Measurements from ENCODE around the gene HOXA5.

Gene HOXA5

DNA sequence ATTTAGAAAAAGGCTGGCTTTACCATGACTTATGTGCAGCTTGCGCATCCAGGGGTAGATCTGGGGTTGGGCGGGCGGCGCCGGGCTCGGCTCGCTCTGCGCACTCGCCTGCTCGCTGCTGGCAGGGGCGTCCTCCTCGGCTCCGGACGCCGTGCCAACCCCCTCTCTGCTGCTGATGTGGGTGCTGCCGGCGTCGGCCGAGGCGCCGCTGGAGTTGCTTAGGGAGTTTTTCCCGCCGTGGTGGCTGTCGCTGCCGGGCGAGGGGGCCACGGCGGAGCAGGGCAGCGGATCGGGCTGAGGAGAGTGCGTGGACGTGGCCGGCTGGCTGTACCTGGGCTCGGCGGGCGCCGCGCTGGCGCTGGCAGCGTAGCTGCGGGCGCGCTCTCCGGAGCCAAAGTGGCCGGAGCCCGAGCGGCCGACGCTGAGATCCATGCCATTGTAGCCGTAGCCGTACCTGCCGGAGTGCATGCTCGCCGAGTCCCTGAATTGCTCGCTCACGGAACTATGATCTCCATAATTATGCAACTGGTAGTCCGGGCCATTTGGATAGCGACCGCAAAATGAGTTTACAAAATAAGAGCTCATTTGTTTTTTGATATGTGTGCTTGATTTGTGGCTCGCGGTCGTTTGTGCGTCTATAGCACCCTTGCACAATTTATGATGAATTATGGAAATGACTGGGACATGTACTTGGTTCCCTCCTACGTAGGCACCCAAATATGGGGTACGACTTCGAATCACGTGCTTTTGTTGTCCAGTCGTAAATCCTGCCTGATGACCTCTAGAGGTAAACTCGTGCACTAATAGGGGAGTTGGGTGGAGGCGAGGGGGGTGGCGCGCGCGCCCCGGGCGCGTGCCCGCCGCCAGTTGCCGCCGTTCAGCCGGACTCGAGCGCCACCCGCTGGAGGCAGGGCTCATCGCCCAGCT lies at the start of gene HOXA5:
TSS of gene HOXA5 (minus strand) at position 659 of the 927 bp plus-strand sequence. CDS start at position 585, 74 bp downstream.
- DNase-seq (ENCODE audit: low read depth) = peak; percentile 91

DNA sequence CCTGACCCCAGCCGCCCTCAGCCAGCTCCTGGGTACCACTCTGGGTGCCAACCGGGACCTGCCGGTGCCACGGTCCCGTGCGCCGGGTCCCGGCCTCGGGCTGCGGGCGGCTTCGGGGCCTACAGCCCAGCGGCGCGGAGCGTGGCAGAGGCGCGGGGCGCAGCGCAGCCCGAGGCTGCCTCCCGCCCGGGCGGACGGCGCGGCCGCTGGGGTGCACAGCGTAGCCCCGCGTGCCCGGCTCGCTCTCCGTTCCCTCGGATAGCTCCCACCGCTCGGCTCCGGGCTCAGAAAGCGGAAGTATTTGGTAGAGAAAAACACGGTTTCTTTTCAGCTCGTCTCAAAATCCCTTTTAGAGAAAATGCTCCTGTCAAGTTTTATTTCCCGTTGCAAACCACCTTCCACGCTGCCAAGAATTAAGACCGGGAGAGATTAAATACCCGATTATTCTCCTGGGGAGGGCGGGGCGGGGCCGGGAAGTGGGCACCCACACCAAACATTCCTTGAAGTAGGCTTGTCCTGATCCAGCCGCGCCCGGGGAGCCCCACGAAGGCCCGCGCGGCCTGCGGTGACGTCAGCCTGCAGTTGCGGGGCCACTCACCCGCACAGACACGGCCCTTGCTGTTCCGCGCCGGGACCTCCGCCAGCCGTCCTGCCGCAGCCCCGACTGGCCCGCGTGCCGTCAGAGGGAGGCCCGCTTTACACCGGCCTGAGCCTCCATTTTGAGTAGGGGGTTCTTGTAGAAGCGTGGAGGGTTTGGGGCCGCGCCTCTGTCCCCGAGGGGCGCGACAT lies 49.3 kb upstream of the HOXA5 start:
- DNase-seq (ENCODE audit: low read depth) = peak; percentile 90

DNA sequence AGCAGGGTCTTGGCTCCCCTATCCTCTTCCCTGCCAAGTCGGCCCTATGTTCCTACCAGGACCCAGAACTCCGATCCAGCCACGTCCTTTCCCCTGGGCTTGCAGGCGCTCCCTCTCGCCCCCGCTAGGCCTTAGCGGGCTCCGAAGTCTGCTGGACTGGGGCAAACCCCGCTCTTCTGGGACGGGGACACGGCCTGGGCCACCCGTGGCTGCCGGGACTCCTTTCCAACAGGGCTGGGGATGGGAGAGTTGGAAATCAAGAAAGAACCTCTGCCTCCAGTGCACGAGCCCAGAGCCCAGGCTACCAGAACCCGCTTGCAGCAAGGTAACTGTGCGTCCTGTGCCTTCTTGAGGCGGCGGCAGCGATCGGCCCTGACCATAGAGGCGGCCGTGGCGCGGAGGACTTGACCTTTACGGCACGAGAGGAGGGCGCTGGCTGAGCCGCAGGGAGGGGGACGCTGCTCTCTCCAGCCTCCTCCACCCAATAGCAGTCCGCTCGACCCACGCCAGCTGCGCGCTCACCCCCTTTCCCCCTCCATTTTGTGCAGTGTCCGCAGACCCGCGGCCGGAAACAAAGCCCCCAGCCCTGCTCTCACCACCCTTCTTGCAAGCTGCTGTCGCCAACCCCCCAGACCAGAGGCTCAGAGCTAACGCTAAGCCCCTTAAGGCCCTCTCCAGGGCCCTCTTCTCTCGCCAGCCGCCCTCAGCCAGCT lies 48.5 kb upstream of the HOXA5 start:
- peak; percentile 75 for DNase-seq (ENCODE audit: low read depth)

DNA sequence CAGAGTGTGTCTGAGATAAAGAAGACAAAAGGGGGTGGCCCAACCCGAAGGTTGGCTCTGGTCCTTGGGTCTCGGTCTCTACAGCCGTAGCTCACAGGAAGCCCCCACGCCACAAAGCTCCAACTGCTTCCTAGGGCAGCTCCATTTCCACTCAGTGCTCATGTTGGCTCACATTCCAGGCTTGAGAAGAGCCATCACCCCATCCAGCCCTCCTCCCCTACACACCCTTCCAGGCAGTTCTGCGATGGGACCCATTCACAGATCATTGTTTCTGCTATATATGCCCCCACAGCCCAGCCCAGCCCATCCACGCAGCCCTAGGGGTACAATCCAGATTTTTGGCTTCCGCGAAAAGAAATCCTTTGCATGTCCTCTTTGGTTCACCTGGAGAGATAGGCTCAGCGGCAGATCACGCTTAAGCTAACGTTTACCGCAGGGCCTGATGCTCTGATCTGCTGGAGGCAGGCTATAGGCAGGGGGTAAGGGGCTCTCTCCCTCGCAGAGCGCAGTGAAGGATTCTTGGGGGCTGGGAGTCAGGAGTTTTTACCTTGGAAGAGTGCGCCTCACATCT lies 47.8 kb upstream of the HOXA5 start:
- peak; percentile 68 for DNase-seq (ENCODE audit: low read depth)

DNA sequence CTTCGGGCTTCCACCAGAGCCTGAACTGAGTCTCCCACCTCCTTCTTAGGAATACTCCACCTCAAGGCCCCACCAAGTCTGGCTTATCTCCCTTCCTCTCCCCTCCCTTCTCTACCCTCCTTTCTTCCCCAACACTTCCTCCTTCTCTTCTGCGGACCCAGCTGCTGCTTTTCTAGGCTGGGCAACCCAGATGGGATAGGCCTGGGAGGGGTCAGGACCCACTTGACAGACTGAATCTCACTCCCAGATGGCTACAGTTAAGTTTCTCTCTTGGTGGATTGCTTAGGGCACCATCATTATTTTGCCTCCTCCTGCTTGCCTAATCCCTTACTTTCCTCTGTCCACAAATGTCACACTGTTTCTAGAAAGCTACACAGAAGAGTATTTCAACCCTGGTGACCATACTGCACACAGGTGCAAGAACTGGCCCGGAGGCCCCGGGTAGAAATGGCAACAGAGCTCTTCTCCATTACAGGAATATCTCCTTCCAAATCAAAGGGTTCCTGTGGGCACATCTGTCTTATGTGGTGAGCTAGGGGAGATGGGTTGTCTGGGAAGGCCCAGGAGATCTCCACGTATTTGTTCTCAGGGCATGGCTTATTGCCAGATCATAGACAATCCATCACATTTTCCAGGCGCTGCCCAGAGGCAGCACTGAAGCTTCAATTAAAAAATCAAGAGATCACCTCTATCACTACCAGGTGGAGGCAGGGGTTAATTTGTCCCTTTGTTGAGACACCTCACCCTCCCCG lies 46.7 kb upstream of the HOXA5 start:
- DNase-seq (ENCODE audit: low read depth) = peak; percentile 46

DNA sequence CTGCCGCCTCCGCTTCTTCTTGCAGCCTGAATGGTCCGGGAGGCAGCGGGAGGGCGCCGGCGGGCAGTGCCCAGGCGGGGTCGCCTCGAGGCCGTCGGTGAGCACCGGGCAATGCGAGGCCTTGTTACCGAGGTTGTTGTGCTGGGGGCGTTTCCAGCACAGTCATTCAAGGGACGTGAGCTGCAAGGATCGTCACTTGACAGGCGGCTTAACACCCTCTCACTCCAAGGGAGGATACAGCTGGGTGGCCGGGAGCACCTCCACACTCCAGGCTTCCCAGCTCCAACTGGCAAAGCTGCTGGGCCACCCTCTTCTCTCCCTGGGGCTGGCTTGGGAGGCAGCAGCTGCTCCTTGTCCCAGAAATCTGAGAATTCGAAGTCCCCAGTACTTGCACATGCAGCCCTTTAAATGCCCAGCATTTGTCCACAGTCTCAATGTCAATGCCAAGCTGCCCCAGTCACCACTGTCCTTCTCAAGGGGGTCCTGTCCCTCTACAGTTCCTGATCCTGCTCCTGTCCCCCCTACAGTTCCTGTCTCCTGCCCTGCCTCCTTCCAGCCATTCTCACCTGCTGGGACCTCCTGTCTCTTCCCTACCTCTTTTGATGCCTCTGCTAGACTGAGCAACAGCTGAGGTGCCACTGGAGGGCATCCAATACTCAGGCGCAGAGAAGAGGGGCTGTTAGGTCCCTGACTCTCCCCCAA lies 46.0 kb upstream of the HOXA5 start:
- DNase-seq (ENCODE audit: low read depth) = peak; percentile 90

DNA sequence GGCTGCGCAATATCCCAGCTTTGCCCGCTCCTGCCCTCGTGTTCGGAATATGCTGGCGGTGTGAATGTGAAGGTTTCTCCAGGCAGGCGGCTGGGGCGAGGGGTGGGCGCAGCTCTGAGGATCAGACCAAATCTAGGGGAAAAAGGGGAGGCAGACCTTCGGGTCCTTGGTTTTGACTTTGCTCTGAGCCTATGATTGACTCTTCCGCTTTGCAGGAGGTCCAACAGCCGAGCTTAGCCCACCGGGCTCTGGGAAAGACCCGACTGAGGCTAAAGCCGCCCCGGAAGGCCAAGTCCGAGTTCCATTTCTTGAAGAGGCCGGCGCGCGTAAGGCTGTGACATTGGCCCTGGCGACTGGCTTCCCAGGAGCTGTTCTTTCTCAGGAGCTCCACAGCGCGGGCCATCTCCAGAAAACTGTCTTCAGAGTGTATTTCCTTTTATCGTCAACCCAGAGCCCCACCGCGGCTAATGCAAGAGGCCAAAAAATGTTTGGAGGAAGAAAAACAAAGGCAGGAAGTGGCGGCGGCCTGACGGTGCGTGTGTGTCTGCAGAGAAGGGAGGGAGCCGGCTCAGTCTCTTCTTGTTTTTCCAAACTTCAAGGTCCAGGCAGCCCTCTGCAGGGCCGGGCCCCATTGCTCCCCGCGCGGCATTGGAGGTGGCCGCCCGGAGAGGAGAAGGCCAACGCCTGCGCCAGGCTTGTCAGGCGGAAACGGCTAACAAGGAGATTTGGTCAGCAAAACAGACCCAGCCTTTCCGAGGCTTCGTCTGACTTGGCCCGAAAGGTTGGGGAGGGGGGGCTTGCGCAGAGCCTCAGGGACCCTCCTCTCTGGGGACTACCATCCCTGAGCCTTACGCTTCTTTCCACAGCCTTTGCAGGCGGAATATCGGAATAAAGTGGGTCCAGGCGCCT lies 45.2 kb upstream of the HOXA5 start:
- peak; percentile 89 for DNase-seq (ENCODE audit: low read depth)

DNA sequence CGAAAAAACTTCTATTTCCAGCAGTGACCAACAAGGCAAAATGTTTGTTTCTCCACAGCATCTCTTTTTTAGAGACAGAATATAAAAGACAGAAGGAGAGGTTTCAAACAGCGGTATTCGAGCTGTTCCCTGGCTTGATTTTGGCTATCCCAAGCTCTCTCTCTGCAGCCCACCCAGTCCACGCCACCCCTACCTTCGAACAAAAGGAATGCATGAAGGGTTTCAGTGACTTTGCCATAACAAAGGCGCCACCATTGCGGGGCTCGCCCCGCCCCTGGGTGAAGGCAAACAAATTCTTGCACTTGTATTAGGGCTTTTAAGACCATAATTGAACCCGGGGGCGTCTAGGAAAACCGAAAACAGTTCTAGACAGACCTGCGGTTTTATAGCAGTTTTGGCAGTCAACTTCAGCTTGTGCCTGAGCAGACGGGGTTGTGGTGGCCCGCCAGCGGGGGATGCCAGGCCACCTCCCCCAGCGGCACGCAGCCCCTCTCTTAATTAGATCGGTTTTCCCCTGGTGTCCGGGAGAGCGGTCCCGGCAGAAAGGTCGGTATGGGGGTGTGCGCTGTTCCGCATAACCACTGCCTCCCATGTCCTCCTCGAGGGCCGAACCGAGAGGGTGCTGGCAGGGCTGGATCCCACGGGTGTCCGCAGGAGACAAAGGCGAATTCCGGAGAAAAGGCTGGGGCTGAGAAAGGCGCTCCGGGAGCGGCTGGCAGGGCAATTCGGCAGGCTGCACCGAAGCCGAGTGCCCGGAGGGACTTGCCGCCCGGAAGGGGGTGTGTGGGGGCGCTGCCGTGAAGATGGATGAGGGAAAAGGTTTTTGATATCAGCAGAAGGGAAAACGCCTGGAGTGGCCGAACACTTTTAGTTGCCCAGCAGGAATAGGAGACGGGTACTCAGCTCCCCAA lies 44.2 kb upstream of the HOXA5 start:
- peak; percentile 72 for DNase-seq (ENCODE audit: low read depth)

DNA sequence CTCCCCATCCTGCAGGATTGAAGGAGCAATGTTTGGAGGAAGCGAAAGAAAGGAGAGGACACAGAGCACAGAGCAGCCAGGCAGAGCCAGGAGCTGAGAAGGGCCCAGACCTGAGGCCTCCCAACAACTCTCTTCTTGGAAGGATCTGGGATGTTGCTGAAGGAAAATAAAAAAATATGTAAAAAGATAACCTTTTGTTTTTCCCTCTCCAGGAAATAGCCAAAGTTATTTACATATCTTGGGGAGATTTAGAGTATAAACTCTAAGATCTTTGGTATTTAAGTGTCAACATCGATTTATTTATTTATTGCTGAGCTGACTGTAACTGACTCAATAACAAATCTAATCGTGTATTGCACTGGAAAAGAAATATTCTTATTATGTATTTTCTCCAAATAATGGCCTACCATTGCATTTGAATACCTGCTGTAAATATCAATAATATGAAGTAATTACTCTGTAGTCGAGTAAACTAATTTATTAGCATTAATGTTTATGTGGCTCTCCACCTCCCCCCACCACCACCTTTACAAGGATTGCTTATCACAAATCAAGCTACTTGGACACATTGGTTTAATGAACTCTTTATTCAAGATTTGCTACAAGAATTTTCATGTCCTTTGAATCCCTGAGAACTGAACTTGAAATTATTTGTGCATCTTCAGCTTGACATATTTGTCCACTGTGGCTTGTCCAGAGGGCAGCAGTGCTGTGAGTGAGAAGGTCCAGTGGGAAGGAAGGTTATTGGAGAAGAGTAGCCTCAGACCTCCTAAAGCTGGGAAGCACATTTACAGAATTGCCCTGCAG lies 43.4 kb upstream of the HOXA5 start:
- DNase-seq (ENCODE audit: low read depth) = peak; percentile 80

DNA sequence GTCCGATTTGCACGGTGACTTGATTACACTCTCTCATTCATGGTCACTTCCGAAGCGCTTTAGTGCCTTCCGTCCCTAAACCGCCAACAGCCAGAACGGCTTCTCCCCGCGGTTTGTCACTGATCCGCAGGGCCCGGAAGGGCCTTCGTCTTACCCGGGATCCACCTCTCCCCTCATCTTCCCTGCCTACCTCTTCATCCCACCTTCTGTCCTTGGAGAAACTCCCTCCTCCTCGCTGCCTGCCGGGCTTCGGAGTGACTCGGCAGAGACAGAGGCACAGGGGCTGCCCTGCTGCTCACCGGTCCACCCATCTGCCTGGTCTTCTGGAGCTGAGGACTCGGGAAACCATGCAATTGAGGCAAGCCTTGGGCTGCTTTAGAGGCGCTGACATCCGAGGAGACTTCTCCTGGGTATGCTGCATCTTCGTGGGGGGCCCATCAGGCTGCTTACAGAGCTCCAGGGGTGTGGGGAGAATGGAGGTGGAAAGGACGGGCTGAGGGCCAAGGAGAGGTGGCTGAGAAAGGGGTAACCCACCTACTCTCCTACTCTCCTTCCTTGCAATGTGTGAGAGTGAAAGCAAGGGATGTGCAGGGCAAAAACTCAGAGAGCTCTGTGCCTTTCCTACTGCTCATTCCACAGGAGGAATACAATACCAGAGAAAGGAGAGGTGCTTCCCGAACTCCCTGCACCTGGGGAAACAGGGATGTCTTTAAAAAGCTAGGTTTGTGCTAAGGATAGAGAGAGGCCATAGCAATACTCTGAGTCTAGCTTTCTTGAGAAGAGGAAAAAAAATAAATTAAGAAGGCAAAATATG lies 42.6 kb upstream of the HOXA5 start:
- peak; percentile 54 for DNase-seq (ENCODE audit: low read depth)

DNA sequence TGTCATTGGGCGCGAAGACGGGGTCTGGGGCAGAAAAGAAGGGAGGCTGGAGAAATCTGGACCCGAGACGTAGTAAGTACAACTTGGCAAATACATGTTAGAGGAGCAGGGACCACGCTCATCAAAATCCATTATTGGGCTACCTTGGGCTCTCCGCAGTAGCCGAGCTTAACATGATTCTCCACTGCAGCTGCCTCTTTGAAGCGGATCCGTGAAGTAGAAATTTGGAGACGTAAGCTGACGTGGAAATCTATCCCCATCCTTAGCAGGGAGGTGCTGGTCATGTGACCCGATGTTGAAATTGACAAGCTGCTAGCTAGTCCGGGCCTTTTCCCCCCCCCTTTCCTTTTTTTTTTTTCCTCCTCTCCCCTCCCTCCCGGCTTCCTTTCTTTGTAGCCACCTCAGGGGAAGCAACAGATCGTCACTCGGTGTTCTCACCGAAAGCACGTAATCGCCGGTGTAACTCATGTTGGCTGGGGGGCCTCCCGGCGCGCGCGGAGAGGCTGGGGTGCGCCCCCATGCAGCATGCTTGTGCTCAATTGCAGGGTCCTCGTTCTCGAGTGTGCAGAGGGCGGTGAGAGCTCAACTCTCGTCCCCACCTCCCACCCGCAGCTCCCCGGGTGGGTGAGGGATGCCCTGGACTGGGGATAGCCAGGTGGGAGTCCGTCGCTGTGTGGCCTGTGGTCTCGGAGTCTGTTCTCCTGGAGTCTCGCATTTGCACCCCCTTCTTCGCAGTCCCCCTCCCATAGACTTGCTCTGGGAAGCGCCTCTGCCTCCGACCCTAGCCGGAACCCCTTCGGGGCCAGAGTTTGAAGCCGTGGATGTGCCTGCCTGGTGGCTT lies 41.8 kb upstream of the HOXA5 start, which contains the start of gene HOXA11:
TSS of gene HOXA11 (minus strand) at position 220 of the 841 bp plus-strand sequence. CDS start at position 132, 88 bp downstream.
- DNase-seq (ENCODE audit: low read depth) = peak; percentile 99

DNA sequence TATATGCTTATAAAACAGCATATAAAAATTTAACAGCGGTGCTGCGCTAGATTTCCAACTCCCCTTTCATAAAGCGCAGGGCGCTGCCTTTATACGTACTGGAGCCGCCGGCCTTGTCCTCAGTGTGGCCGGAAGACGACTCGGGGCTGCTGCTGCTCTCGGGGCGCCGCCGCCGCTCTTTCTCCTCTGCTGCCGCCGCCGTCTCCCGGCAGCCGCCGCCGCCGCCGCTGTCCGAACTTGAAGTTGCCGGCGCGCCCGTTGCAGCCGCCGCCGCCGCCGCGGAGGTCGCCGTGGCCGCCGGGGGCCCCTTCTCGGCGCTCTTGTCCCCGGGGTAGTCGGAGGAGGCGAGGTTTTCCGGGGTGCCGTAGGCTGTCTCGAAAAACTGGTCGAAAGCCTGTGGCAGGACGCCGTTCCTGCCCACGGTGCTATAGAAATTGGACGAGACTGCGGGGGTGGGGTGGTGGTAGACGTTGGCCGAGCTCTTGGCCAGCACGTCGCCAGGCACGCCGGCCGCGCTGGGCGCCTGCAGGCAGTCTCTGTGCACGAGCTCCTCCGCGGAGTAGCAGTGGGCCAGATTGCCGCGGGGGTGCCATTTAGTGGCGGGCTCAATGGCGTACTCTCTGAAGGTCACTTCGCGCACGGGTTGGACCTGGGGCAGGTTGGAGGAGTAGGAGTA lies 41.0 kb upstream of the HOXA5 start:
- peak; percentile 56 for DNase-seq (ENCODE audit: low read depth)

DNA sequence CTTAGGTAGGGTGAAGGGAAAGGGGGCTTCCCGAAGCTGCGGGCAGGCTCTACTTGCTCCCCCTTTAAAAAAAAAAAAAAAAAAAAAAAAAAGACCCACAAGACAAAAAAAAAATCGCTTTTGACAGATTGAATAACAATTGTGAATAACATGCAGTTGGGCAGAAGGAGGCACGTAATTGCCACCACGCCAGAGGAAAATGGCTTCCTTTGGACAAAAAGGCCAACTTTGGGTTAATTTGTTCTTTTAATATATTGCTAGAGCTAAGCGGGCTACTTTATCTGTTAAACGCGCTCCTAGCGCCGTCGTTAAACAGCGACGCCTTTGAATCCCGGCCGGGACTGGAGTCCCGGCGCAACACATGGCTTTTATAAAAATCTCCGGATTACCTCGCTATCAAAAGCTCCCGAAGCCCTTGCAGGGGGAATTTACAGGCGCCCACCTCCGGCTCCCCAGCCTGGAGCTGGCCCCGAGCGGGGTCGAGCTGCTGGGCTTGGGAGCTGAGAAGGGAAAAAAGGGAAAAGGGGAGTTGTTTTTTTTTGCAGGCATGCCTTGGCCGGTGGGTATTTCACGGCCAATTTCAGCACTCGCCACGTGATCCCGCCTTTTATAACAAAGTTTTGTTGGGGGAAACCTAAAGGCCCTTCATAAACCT lies 40.3 kb upstream of the HOXA5 start:
- peak; percentile 40 for DNase-seq (ENCODE audit: low read depth)
